HG02798 (cell line): ENCODE data around the gene FHL3.

ENCODE experiments used
- ATAC-seq: cut with Tn5 transposase; IDR thresholded peaks from one replicate; pipeline ENCODE4 v1.9.1; 2021; ENCODE audit warnings: mild to moderate bottlenecking; ENCODE audit not compliant: unreplicated experiment, poor library complexity

The FHL3 gene

GRCh38 chr1:38014724-38015424, 9.6 kb upstream of the FHL3 start:
- no peak for ATAC-seq

- no peak for ATAC-seq
Observed at GRCh38 chr1:38014171-38014570, 8.9 kb upstream of the FHL3 start.

GRCh38 chr1:38013227-38013622, 7.9 kb upstream of the FHL3 start:
- ATAC-seq = no peak

- ATAC-seq = peak; percentile 97
Observed at GRCh38 chr1:38012363-38013226, 7.3 kb upstream of the FHL3 start, which contains the start of gene UTP11. Gene UTP11, plus strand, starts transcription at chr1:38012734. Its CDS starts 69 bp downstream, at chr1:38012803.

- ATAC-seq = no peak
Observed at GRCh38 chr1:38009841-38010180, 4.5 kb upstream of the FHL3 start.

- no peak for ATAC-seq
Observed at GRCh38 chr1:38009088-38009840, 4.0 kb upstream of the FHL3 start.

- ATAC-seq = no peak
Observed at GRCh38 chr1:38006008-38006828, 904 bp upstream of the FHL3 start.

- ATAC-seq = no peak
Observed at GRCh38 chr1:38004284-38005108, 818 bp downstream of the FHL3 start.

- no peak for ATAC-seq
Observed at GRCh38 chr1:38003261-38004250, 1.8 kb downstream of the FHL3 start.

- no peak for ATAC-seq
Observed at GRCh38 chr1:38000529-38001455, 4.5 kb downstream of the FHL3 start.

- no peak for ATAC-seq
Observed at GRCh38 chr1:38000233-38000528, 5.1 kb downstream of the FHL3 start.

GRCh38 chr1:37999430-38000232, 5.7 kb downstream of the FHL3 start:
- ATAC-seq = no peak

GRCh38 chr1:37998913-37999429, 6.3 kb downstream of the FHL3 start:
- no peak for ATAC-seq

- ATAC-seq = no peak
Observed at GRCh38 chr1:37998089-37998808, 7.1 kb downstream of the FHL3 start.

- no peak for ATAC-seq
Observed at GRCh38 chr1:37997256-37998088, 7.8 kb downstream of the FHL3 start.
